WTC11 (cell line): ENCODE data around the gene MCAT. TPM values are rescaled to one million over a fixed set of nuclear protein-coding genes. Genes with fewer than 3 reads are reported as not detected.

Experiments used
- ATAC-seq: fragments of 200-7000 bp; cut with Tn5 transposase; 2 replicates; pipeline ENCODE4 v1.10.0; 2021; ENCODE audit warnings: mild to moderate bottlenecking, moderate library complexity
- CTCF ChIA-PET: fragments of 300-600 bp; sonication (Branson Sonifier 250); formaldehyde crosslinking; loops from one replicate; lab custom pipeline; 2021; ENCODE audit warnings: antibody characterized with exemption; lab: Charles Lee
- POLR2A ChIA-PET: fragments of 350-600 bp; sonication (Branson Sonifier 250); formaldehyde crosslinking; loops from one replicate; lab custom pipeline; 2021; ENCODE audit warnings: antibody characterized with exemption; lab: Charles Lee
- DNase-seq: peaks from one replicate; pipeline ENCODE4 v3.0.0; 2021; ENCODE audit warnings: low spot score
- H3K27ac Mint-ChIP-seq: 2 replicates; pipeline ENCODE4 v1.8.0; 2021; ENCODE audit warnings: mixed read lengths
- H3K27me3 Mint-ChIP-seq: 2 replicates; pipeline ENCODE4 v1.8.0; 2021; ENCODE audit warnings: low read depth, mild to moderate bottlenecking, moderate library complexity, mixed read lengths
- H3K36me3 Mint-ChIP-seq: 2 replicates; pipeline ENCODE4 v1.8.0; 2021; ENCODE audit warnings: mixed read lengths
- H3K4me1 Mint-ChIP-seq: 2 replicates; pipeline ENCODE4 v1.8.0; 2022; ENCODE audit warnings: mixed read lengths
- H3K4me3 Mint-ChIP-seq: 2 replicates; pipeline ENCODE4 v1.8.0; 2021; ENCODE audit warnings: mild to moderate bottlenecking, moderate library complexity, mixed read lengths
- H3K9me3 Mint-ChIP-seq: 2 replicates; pipeline ENCODE4 v1.8.0; 2021; ENCODE audit warnings: mixed read lengths
- CBFB ChIP-seq: sonication (generic); formaldehyde crosslinking; IDR thresholded peaks from 2 replicates; pipeline ENCODE4 v1.8.1; 2022; ENCODE audit warnings: mild to moderate bottlenecking, low read depth, missing genetic modification reagents
- CREB1 ChIP-seq: sonication (generic); formaldehyde crosslinking; IDR thresholded peaks from 2 replicates; pipeline ENCODE4 v1.8.0; 2023; ENCODE audit warnings: mild to moderate bottlenecking, missing genetic modification reagents
- FOXK1 ChIP-seq: sonication (generic); formaldehyde crosslinking; IDR thresholded peaks from 2 replicates; pipeline ENCODE4 v1.8.0; 2022; ENCODE audit warnings: mild to moderate bottlenecking, moderate library complexity, missing genetic modification reagents
- HMGXB4 ChIP-seq: sonication (generic); formaldehyde crosslinking; IDR thresholded peaks from 2 replicates; pipeline ENCODE4 v1.8.1; 2023; ENCODE audit warnings: mild to moderate bottlenecking, moderate library complexity, missing genetic modification reagents
- IRF2 ChIP-seq: sonication (generic); formaldehyde crosslinking; IDR thresholded peaks from 2 replicates; pipeline ENCODE4 v1.8.0; 2022; ENCODE audit warnings: low read depth, missing genetic modification reagents, borderline replicate concordance
- MYBL2 ChIP-seq: sonication (generic); formaldehyde crosslinking; IDR thresholded peaks from 2 replicates; pipeline ENCODE4 v1.8.1; 2023; ENCODE audit warnings: mild to moderate bottlenecking, moderate library complexity, missing genetic modification reagents
- PRRX2 ChIP-seq: fragments of 250-450 bp; sonication (Bioruptor Pico); IDR thresholded peaks from 2 replicates; pipeline ENCODE4 v1.8.0; 2021; ENCODE audit warnings: mild to moderate bottlenecking
- RELA ChIP-seq: sonication (generic); formaldehyde crosslinking; IDR thresholded peaks from 2 replicates; pipeline ENCODE4 v1.8.1; 2022; ENCODE audit warnings: missing genetic modification reagents, mild to moderate bottlenecking, borderline replicate concordance
- STAT6 ChIP-seq: sonication (generic); formaldehyde crosslinking; conservative IDR thresholded peaks from 2 replicates; pipeline ENCODE4 v1.8.1; 2023; ENCODE audit warnings: mild to moderate bottlenecking, low read depth, missing genetic modification reagents, moderate library complexity
- TEAD4 ChIP-seq: sonication (generic); formaldehyde crosslinking; IDR thresholded peaks from 2 replicates; pipeline ENCODE4 v1.8.0; 2022; ENCODE audit warnings: mild to moderate bottlenecking, missing genetic modification reagents
- USF1 ChIP-seq: sonication (generic); formaldehyde crosslinking; IDR thresholded peaks from 2 replicates; pipeline ENCODE4 v1.8.0; 2022; ENCODE audit warnings: mild to moderate bottlenecking, missing genetic modification reagents
- USF2 ChIP-seq: sonication (generic); formaldehyde crosslinking; IDR thresholded peaks from 2 replicates; pipeline ENCODE4 v1.8.1; 2023; ENCODE audit warnings: mild to moderate bottlenecking, missing genetic modification reagents, moderate library complexity
- ZNF138 ChIP-seq: sonication (generic); formaldehyde crosslinking; conservative IDR thresholded peaks from 2 replicates; pipeline ENCODE4 v1.8.1; 2022; ENCODE audit warnings: mild to moderate bottlenecking, moderate library complexity, missing genetic modification reagents
- ZNF232 ChIP-seq: sonication (generic); formaldehyde crosslinking; IDR thresholded peaks from 2 replicates; pipeline ENCODE4 v1.8.0; 2022; ENCODE audit warnings: mild to moderate bottlenecking, missing genetic modification reagents
- ZNF532 ChIP-seq: fragments of 250-450 bp; sonication (Bioruptor Pico); IDR thresholded peaks from 2 replicates; pipeline ENCODE4 v1.9.0; 2021; ENCODE audit warnings: mild to moderate bottlenecking, borderline replicate concordance
- ZNF671 ChIP-seq: fragments of 250-450 bp; sonication (Bioruptor Pico); IDR thresholded peaks from 2 replicates; pipeline ENCODE4 v1.8.0; 2021; ENCODE audit warnings: mild to moderate bottlenecking
- total RNA-seq: library from RNA; stranded (reverse); gene quantifications from 3 replicates; pipeline ENCODE4 v1.2.3, GENCODE V29; 2021

MCAT gene
- total RNA-seq, 1 experiment from 2014 or later = 18.5 TPM

- TF ChIP-seq HMGXB4 (CRISPR knock-in tag) (no peak), TEAD4 (no peak)
- Mint-ChIP-seq H3K27me3 (no peaks in the 10 kb centered on the region), H3K9me3 (no peaks in the 10 kb centered on the region), H3K36me3 (peaks cover 48% of the 10 kb centered on the region), H3K4me1 (no peaks in the 10 kb centered on the region), H3K4me3 (no peak overlapping the region), H3K27ac (no peak overlapping the region)
- ATAC-seq (no peak), DNase-seq (no peak)
- CTCF ChIA-PET = no interaction called here
- POLR2A ChIA-PET = no interaction called here
Observed at GRCh38 chr22:43171607-43172006, 28.4 kb upstream of the MCAT start.

GRCh38 chr22:43171019-43171491 lies 27.9 kb upstream of the MCAT start:
- no peak overlapping the region for H3K4me3 Mint-ChIP-seq
- no peak overlapping the region for H3K27ac Mint-ChIP-seq
- H3K4me1 Mint-ChIP-seq = no peaks in the 10 kb centered on the region
- CTCF ChIA-PET = interaction anchor here (1.8 kb wide), 1 partner anchor 58 kb away, joined by 6 read pairs; no protein-coding TSS in a partner anchor
- no peak for TF ChIP-seq ZNF532 (CRISPR knock-in tag)
- TF ChIP-seq PRRX2 = no peak
- no peak for TF ChIP-seq FOXK1
- no peak for TF ChIP-seq RELA
- TF ChIP-seq ZNF232 (CRISPR knock-in tag) = no peak
- no peak for TF ChIP-seq ZNF138 (CRISPR knock-in tag)
- TF ChIP-seq CREB1 (CRISPR knock-in tag) = no peak
- no peak for TF ChIP-seq STAT6 (CRISPR knock-in tag)
- TF ChIP-seq ZNF671 (CRISPR knock-in tag) = no peak
- no peak for TF ChIP-seq CBFB (CRISPR knock-in tag)
- TF ChIP-seq MYBL2 (CRISPR knock-in tag) = no peak
- no peak for TF ChIP-seq USF2
- TF ChIP-seq IRF2 (CRISPR knock-in tag) = no peak
- no peak for TF ChIP-seq USF1
- TF ChIP-seq, all 79 proteins: peak for 0
- ATAC-seq = no peak
- H3K36me3 Mint-ChIP-seq = peaks cover 46% of the 10 kb centered on the region
- no peaks in the 10 kb centered on the region for H3K9me3 Mint-ChIP-seq
- DNase-seq = no peak
- POLR2A ChIA-PET = no interaction called here
- H3K27me3 Mint-ChIP-seq = no peaks in the 10 kb centered on the region
